Stomach (tissue), 4 donors: ENCODE data around the gene WDR1.

ENCODE experiments used
- POLR2A ChIP-seq, 4 donors: fragments of 450-650 bp; IDR thresholded peaks; one replicate each; pipeline ENCODE4 v1.6.1; 2016; ENCODE audit warnings: antibody characterized with exemption in 4 of 4, control low read depth in 2 of 4, mild to moderate bottlenecking in 1 of 4, moderate library complexity in 1 of 4
- POLR2AphosphoS5 ChIP-seq, 3 donors: sonication (generic); formaldehyde crosslinking; IDR thresholded peaks; one replicate each; pipeline ENCODE4 v1.6.1; 2016; ENCODE audit warnings: antibody characterized with exemption in 3 of 3
- TF ChIP-seq, protein P1 (sequence below), 7 experiments: fragments of 450-650 bp in 4 of 7; fragments of 200-600 bp in 3 of 7; sonication (generic) in 3 of 7; IDR thresholded peaks; one replicate each; pipeline ENCODE4 v1.5.1; 2016 to 2019; ENCODE audit warnings: antibody characterized with exemption in 7 of 7, control low read depth in 2 of 7, mild to moderate bottlenecking in 1 of 7

DNA sequence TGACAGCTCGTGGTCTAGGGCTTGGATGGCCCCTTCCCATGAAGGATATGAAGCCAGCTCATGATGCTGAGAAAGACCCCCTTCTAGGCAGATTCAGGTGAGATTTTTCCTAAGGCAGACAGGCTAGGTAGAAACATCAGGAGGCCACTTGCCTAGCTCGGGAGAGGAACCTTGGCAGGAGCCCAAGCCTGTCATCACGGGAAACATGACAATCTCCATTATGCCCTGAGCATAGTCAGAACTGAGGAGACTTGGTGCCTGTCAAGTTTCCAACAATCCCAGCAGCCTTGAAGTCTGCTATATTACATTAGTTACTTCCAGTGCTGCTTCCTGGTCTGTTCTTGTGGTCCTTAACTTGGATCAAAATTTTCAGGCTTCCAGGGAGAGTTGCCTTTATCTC lies 18.7 kb upstream of the WDR1 start:
- TF ChIP-seq, protein P1, sequence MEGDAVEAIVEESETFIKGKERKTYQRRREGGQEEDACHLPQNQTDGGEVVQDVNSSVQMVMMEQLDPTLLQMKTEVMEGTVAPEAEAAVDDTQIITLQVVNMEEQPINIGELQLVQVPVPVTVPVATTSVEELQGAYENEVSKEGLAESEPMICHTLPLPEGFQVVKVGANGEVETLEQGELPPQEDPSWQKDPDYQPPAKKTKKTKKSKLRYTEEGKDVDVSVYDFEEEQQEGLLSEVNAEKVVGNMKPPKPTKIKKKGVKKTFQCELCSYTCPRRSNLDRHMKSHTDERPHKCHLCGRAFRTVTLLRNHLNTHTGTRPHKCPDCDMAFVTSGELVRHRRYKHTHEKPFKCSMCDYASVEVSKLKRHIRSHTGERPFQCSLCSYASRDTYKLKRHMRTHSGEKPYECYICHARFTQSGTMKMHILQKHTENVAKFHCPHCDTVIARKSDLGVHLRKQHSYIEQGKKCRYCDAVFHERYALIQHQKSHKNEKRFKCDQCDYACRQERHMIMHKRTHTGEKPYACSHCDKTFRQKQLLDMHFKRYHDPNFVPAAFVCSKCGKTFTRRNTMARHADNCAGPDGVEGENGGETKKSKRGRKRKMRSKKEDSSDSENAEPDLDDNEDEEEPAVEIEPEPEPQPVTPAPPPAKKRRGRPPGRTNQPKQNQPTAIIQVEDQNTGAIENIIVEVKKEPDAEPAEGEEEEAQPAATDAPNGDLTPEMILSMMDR (IDR thresholded peaks at IDR 0.05): no peak
- TF ChIP-seq POLR2A (IDR thresholded peaks at IDR 0.05): no peak
- TF ChIP-seq POLR2AphosphoS5 (IDR thresholded peaks at IDR 0.05): no peak
